ENCODE data around the gene TVP23C.
"Not testable (repeated sequence)": the region's sequence is repeated elsewhere in the genome, so short reads cannot be mapped to it uniquely, and the experiment has no call there.

TVP23C gene

GRCh38 chr17:15563375-15563857 lies at the start of gene TVP23C:
TSS of gene TVP23C (minus strand) at chr17:15563483. CDS start at chr17:15563448, 35 bp downstream.
- peak; percentile 1 for DNase-seq (ENCODE audit: low spot score)

GRCh38 chr17:15592960-15593359 lies 29.7 kb upstream of the TVP23C start:
- not testable (repeated sequence) for DNase-seq (ENCODE audit: low spot score)

GRCh38 chr17:15591986-15592385 lies 28.7 kb upstream of the TVP23C start:
- DNase-seq (ENCODE audit: low spot score): not testable (repeated sequence)

GRCh38 chr17:15590844-15591243 lies 27.6 kb upstream of the TVP23C start:
- not testable (repeated sequence) for DNase-seq (ENCODE audit: low spot score)

GRCh38 chr17:15589544-15590536 lies 26.6 kb upstream of the TVP23C start:
- DNase-seq (ENCODE audit: low spot score): not testable (repeated sequence)

- DNase-seq (ENCODE audit: low spot score): not testable (repeated sequence)
Measured at GRCh38 chr17:15588017-15588416, 24.7 kb upstream of the TVP23C start.

GRCh38 chr17:15583313-15583712 lies 20.0 kb upstream of the TVP23C start:
- DNase-seq (ENCODE audit: low spot score): not testable (repeated sequence)

- DNase-seq (ENCODE audit: low spot score): not testable (repeated sequence)
Measured at GRCh38 chr17:15581462-15581861, 18.2 kb upstream of the TVP23C start.

GRCh38 chr17:15576848-15577247 lies 13.6 kb upstream of the TVP23C start:
- not testable (repeated sequence) for DNase-seq (ENCODE audit: low spot score)

- DNase-seq (ENCODE audit: low spot score): not testable (repeated sequence)
Measured at GRCh38 chr17:15574660-15575059, 11.4 kb upstream of the TVP23C start.

- not testable (repeated sequence) for DNase-seq (ENCODE audit: low spot score)
Measured at GRCh38 chr17:15573870-15574269, 10.6 kb upstream of the TVP23C start.

- not testable (repeated sequence) for DNase-seq (ENCODE audit: low spot score)
Measured at GRCh38 chr17:15562613-15563374, 489 bp downstream of the TVP23C start.

- DNase-seq (ENCODE audit: low spot score): not testable (repeated sequence)
Measured at GRCh38 chr17:15561439-15561838, 1.8 kb downstream of the TVP23C start.

GRCh38 chr17:15558403-15559105 lies 4.7 kb downstream of the TVP23C start:
- DNase-seq (ENCODE audit: low spot score): not testable (repeated sequence)

- not testable (repeated sequence) for DNase-seq (ENCODE audit: low spot score)
Measured at GRCh38 chr17:15557334-15557832, 5.9 kb downstream of the TVP23C start.

- DNase-seq (ENCODE audit: low spot score): not testable (repeated sequence)
Measured at GRCh38 chr17:15552932-15553331, 10.4 kb downstream of the TVP23C start.

- not testable (repeated sequence) for DNase-seq (ENCODE audit: low spot score)
Measured at GRCh38 chr17:15549552-15549951, 13.7 kb downstream of the TVP23C start.

- DNase-seq (ENCODE audit: low spot score): not testable (repeated sequence)
Measured at GRCh38 chr17:15546604-15547003, 16.7 kb downstream of the TVP23C start.

- not testable (repeated sequence) for DNase-seq (ENCODE audit: low spot score)
Measured at GRCh38 chr17:15540371-15541219, 22.7 kb downstream of the TVP23C start.

GRCh38 chr17:15533122-15533521 lies 30.2 kb downstream of the TVP23C start:
- not testable (repeated sequence) for DNase-seq (ENCODE audit: low spot score)
